ENCODE measurements around the gene BIRC7. TPM values are rescaled to one million over a fixed set of nuclear protein-coding genes. Genes with fewer than 3 reads are reported as not detected.

The BIRC7 gene
- total RNA-seq, 5 donors from 2014 or later (not counting 1 experiment from before 2014, with no cell fraction given): not detected

DNA sequence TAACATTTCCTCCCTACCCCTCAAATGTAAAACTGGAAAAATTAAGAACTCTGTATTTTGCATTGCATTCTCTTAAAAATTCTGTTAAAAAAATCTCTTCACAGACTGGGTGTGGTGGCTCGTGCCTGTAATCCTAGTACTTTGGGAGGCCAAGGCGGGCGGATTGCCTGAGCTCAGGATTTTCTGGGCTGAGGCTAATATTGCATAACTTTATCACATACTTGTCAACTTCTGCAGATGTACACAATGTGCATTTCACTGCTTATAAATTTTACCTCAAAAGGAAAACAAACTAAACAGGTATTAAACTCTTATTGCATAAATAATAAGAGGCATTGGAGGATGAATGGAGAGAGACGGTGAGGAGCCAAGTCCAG is 40.9 kb upstream of the BIRC7 start:
- peaks cover 0 to 6% of the 10 kb centered on the region in 2 experiments for H3K4me1 ChIP-seq (ENCODE audit: control insufficient read depth in 1 of 2, extremely low read depth in 1 of 2, insufficient read depth in 2 of 2, low read length in 2 of 2)
- DNase-seq (no peak), ATAC-seq (replicated peaks in 1 of 4) (no peak)
- H3K4me3 Mint-ChIP-seq: no peak overlapping the region
- H3K27me3 ChIP-seq (replicated peaks in 1 of 2; ENCODE audit: control insufficient read depth in 2 of 2, extremely low read depth in 1 of 2, insufficient read depth in 2 of 2, low read length in 1 of 2): no peaks in the 10 kb centered on the region
- CTCF ChIA-PET: no interaction called here
- POLR2A ChIA-PET: no interaction called here
- no peaks in the 10 kb centered on the region for H3K9me3 Mint-ChIP-seq
- H3K27ac ChIP-seq (ENCODE audit: low read length): no peak overlapping the region
- H3K9me3 ChIP-seq: no peaks in the 10 kb centered on the region
- no CpG with 5 or more reads among the region's 4 CpGs for WGBS (ENCODE audit: insufficient coverage)
- peaks cover 21 to 34% (median 33%) of the 10 kb centered on the region in 3 donors for H3K4me1 Mint-ChIP-seq
- no peak overlapping the region for H3K27ac Mint-ChIP-seq
- H3K36me3 ChIP-seq (ENCODE audit: control insufficient read depth in 2 of 2, extremely low read depth in 1 of 2, insufficient read depth in 1 of 2, low read length in 1 of 2): peaks cover 4 to 24% of the 10 kb centered on the region in 2 donors
- H3K27me3 Mint-ChIP-seq: no peaks in the 10 kb centered on the region
- no peak overlapping the region for H3K4me3 ChIP-seq (ENCODE audit: control insufficient read depth in 1 of 2, extremely low read depth in 1 of 2, low read length in 1 of 2)
- H3K36me3 Mint-ChIP-seq: peaks cover 21% of the 10 kb centered on the region

DNA sequence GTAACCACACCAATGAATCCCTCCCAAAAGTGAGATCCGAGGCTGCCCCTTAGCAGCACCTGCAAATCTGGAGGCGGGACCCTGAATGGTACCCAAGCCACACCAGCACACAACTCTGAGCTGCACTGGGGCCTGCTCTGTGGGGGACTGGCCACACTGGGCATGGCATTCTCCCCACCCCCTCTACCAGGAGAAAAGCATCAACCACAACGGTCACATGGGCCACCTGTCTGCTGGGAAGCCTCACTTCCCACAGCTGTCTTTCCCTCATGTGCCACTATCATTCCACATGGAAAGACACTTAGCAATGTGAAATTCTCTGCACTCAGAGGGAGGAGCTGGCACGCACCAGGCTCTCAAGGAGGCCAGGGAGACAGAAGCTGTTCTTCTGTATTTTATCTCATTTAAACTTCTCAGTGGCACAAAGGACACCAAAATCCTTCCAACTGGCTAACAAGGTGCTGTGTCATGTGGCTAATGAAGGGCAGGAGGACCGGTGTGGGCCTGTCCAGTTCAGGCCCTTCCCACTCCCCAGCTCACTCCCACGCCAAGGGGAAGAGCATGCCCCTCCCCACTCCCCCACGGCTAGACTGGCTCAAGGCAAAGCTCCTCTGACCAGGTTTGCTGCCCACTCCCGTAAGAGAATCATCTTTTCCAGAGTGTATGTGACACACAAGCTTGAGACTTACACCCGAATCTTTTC is 38.8 kb upstream of the BIRC7 start:
- H3K4me1 Mint-ChIP-seq: peaks cover 22 to 49% (median 43%) of the 10 kb centered on the region in 3 donors
- no peak overlapping the region for H3K27ac Mint-ChIP-seq
- no peak for DNase-seq
- Histone ChIP-seq H3K9me3 (no peaks in the 10 kb centered on the region), H3K4me3 (ENCODE audit: control insufficient read depth in 1 of 2, extremely low read depth in 1 of 2, low read length in 1 of 2) (no peak overlapping the region), H3K36me3 (ENCODE audit: control insufficient read depth in 2 of 2, extremely low read depth in 1 of 2, insufficient read depth in 1 of 2, low read length in 1 of 2) (peaks cover 4 to 38% of the 10 kb centered on the region in 2 donors), H3K27me3 (replicated peaks in 1 of 2; ENCODE audit: control insufficient read depth in 2 of 2, extremely low read depth in 1 of 2, insufficient read depth in 2 of 2, low read length in 1 of 2) (no peaks in the 10 kb centered on the region), H3K27ac (ENCODE audit: low read length) (no peak overlapping the region), H3K4me1 (ENCODE audit: control insufficient read depth in 1 of 2, extremely low read depth in 1 of 2, insufficient read depth in 2 of 2, low read length in 2 of 2) (peaks cover 0 to 6% of the 10 kb centered on the region in 2 experiments)
- ATAC-seq (replicated peaks in 1 of 4): no peak
- CTCF ChIA-PET: interaction anchor here in 1 of 2 donors (0.6 kb wide), 1 partner anchor 326 kb away, joined by 3 read pairs; no protein-coding TSS in a partner anchor
- H3K9me3 Mint-ChIP-seq: no peaks in the 10 kb centered on the region
- H3K36me3 Mint-ChIP-seq: peaks cover 28% of the 10 kb centered on the region
- 87% methylated on average over 7 of the region's 9 CpGs for WGBS (ENCODE audit: insufficient coverage)
- H3K27me3 Mint-ChIP-seq: no peaks in the 10 kb centered on the region
- POLR2A ChIA-PET: no interaction called here
- no peak overlapping the region for H3K4me3 Mint-ChIP-seq

DNA sequence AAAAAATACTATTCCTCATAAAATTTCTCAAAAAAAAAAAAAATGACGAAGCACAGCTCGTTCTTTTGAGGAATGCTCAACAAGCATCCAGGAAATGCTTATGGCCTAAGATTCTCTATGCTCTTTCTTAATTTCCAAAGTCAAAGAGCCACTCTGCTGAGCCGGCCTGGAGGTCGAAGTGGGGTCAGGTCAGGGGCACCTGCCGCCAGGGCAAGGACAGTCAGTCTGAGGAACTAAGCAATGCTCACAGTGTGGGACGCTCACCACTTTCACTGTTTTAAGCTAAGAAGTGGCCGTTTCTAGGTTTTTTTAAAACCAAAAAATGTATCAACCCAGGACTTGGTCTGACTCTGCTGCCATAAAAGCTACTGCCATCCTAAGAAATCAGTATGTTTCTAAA is 37.1 kb upstream of the BIRC7 start:
- H3K36me3 Mint-ChIP-seq: peaks cover 34% of the 10 kb centered on the region
- peaks cover 24 to 53% (median 43%) of the 10 kb centered on the region in 3 donors for H3K4me1 Mint-ChIP-seq
- Histone ChIP-seq H3K27me3 (replicated peaks in 1 of 2; ENCODE audit: control insufficient read depth in 2 of 2, extremely low read depth in 1 of 2, insufficient read depth in 2 of 2, low read length in 1 of 2) (no peaks in the 10 kb centered on the region), H3K4me3 (ENCODE audit: control insufficient read depth in 1 of 2, extremely low read depth in 1 of 2, low read length in 1 of 2) (no peak overlapping the region), H3K36me3 (ENCODE audit: control insufficient read depth in 2 of 2, extremely low read depth in 1 of 2, insufficient read depth in 1 of 2, low read length in 1 of 2) (peaks cover 9 to 55% of the 10 kb centered on the region in 2 donors), H3K27ac (ENCODE audit: low read length) (no peak overlapping the region), H3K4me1 (ENCODE audit: control insufficient read depth in 1 of 2, extremely low read depth in 1 of 2, insufficient read depth in 2 of 2, low read length in 2 of 2) (peaks cover 0 to 6% of the 10 kb centered on the region in 2 experiments), H3K9me3 (no peaks in the 10 kb centered on the region)
- ATAC-seq (replicated peaks in 1 of 4) (no peak), DNase-seq (no peak)
- WGBS (ENCODE audit: insufficient coverage): 97% methylated on average over 5 of the region's 7 CpGs
- no peak overlapping the region for H3K4me3 Mint-ChIP-seq
- ChIA-PET CTCF (no interaction called here), POLR2A (interaction anchor here in 1 of 2 donors (0.7 kb wide), 1 partner anchor 1195 kb away, joined by 9 read pairs; no protein-coding TSS in a partner anchor)
- H3K27me3 Mint-ChIP-seq: no peaks in the 10 kb centered on the region
- H3K27ac Mint-ChIP-seq: no peak overlapping the region
- no peaks in the 10 kb centered on the region for H3K9me3 Mint-ChIP-seq

DNA sequence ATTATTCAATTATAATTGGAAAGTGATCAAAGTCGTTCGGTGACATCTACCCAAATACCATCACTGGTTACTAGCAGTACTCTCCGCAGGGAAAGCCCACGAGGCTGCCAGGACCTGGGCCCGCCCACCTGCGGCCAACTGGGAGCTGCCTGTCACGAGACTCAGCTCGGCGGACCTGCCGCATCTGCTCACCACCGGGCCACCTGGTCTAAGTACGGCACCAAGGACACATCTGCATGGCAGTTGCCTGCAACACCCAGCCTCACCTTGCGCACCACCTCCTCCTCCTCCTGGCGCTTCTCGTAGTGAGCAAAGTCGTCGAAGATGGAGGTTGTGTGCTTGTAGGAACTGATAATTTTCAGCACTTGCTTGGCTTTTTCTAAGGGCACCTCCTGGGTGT is 33.7 kb upstream of the BIRC7 start:
- peaks cover 33 to 56% (median 43%) of the 10 kb centered on the region in 3 donors for H3K4me1 Mint-ChIP-seq
- CTCF ChIA-PET: no interaction called here
- H3K36me3 ChIP-seq (ENCODE audit: control insufficient read depth in 2 of 2, extremely low read depth in 1 of 2, insufficient read depth in 1 of 2, low read length in 1 of 2): peaks cover 12 to 68% of the 10 kb centered on the region in 2 donors

DNA sequence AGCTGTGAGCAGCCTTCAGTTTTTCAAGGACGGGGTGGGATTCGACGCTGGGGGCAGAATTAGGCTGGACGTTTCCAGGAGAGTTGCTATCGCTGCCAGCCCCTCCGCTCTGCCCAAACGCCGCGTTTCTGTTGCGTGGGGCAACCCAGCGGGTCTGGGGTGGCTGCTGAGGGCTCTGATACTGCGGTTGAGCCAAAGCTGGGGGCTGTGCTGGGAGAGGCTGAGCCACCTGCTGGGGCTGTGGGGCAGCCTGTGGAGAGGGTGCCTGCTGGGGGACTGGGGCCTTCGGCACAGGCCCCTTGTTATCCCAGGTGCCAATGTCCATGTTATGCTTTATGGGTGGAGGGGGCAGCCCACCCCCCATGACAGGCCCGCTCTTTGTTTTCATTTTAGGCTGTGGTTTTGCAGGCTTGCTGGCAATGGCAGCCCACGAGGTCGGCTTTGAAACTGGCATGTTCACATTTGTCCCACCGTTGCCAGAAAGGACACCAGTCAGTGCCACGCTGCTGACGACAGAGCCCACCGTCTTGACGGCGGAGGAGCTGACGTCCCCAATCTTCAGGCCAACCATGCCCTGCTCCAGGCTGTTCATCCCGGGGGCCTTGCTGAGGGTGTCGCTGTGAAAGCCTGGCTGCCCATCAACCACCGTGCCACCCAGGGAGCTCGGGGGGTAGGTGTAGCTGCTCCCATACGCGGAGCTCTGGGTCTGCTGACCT is 32.7 kb upstream of the BIRC7 start:
- peaks cover 24 to 53% (median 36%) of the 10 kb centered on the region in 3 donors for H3K4me1 Mint-ChIP-seq
- ChIA-PET CTCF (no interaction called here), POLR2A (no interaction called here)
- H3K27ac ChIP-seq (ENCODE audit: low read length): no peak overlapping the region
- no peak for ATAC-seq (replicated peaks in 1 of 4)
- no peak for DNase-seq
- H3K4me1 ChIP-seq (ENCODE audit: control insufficient read depth in 1 of 2, extremely low read depth in 1 of 2, insufficient read depth in 2 of 2, low read length in 2 of 2): peaks cover 0 to 6% of the 10 kb centered on the region in 2 experiments
- peaks cover 15 to 67% of the 10 kb centered on the region in 2 donors for H3K36me3 ChIP-seq (ENCODE audit: control insufficient read depth in 2 of 2, extremely low read depth in 1 of 2, insufficient read depth in 1 of 2, low read length in 1 of 2)
- H3K27ac Mint-ChIP-seq: no peak overlapping the region
- no peak overlapping the region for H3K4me3 ChIP-seq (ENCODE audit: control insufficient read depth in 1 of 2, extremely low read depth in 1 of 2, low read length in 1 of 2)
- H3K27me3 Mint-ChIP-seq: no peaks in the 10 kb centered on the region
- WGBS (ENCODE audit: insufficient coverage): 96% methylated on average over 25 of the region's 29 CpGs
- no peaks in the 10 kb centered on the region for H3K27me3 ChIP-seq (replicated peaks in 1 of 2; ENCODE audit: control insufficient read depth in 2 of 2, extremely low read depth in 1 of 2, insufficient read depth in 2 of 2, low read length in 1 of 2)
- H3K36me3 Mint-ChIP-seq: peaks cover 33% of the 10 kb centered on the region
- H3K9me3 ChIP-seq: no peaks in the 10 kb centered on the region
- no peaks in the 10 kb centered on the region for H3K9me3 Mint-ChIP-seq
- H3K4me3 Mint-ChIP-seq: no peak overlapping the region

More for the DNA sequence above, 33.7 kb upstream of the BIRC7 start:
- no peak for DNase-seq
- Mint-ChIP-seq H3K27me3 (no peaks in the 10 kb centered on the region), H3K27ac (no peak overlapping the region), H3K4me3 (no peak overlapping the region), H3K9me3 (no peaks in the 10 kb centered on the region), H3K36me3 (peaks cover 29% of the 10 kb centered on the region)
- H3K27ac ChIP-seq (ENCODE audit: low read length): no peak overlapping the region
- WGBS (ENCODE audit: insufficient coverage): 96% methylated on average over 10 of the region's 17 CpGs
- ATAC-seq (replicated peaks in 1 of 4): no peak
- H3K4me3 ChIP-seq (ENCODE audit: control insufficient read depth in 1 of 2, extremely low read depth in 1 of 2, low read length in 1 of 2): no peak overlapping the region
- peaks cover 0 to 6% of the 10 kb centered on the region in 2 experiments for H3K4me1 ChIP-seq (ENCODE audit: control insufficient read depth in 1 of 2, extremely low read depth in 1 of 2, insufficient read depth in 2 of 2, low read length in 2 of 2)
- H3K27me3 ChIP-seq (replicated peaks in 1 of 2; ENCODE audit: control insufficient read depth in 2 of 2, extremely low read depth in 1 of 2, insufficient read depth in 2 of 2, low read length in 1 of 2): no peaks in the 10 kb centered on the region
- POLR2A ChIA-PET: no interaction called here
- H3K9me3 ChIP-seq: no peaks in the 10 kb centered on the region

DNA sequence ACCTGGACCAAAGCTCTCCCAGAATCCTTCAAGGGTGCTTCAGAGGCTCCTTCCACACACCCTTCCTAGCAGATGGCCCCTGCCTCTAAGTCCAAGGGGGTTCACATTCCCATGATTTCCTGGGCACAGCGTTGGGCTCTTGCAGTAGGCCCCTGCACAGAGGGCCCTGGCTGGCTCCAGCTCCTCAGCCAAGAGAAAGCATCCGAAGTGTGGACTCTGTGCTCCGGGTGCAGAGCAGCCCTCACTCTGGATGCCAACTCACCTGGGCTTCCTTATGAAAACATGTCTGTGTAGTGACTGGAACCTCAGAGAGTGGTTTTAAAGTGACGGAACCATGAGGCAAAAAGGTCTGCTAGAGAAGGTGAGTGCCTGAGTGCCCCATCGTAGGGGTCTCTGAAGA is 31.3 kb upstream of the BIRC7 start:
- no peak for DNase-seq
- peaks cover 40% of the 10 kb centered on the region for H3K36me3 Mint-ChIP-seq
- H3K9me3 Mint-ChIP-seq: no peaks in the 10 kb centered on the region
- no peaks in the 10 kb centered on the region for H3K27me3 Mint-ChIP-seq
- POLR2A ChIA-PET: no interaction called here
- H3K27ac Mint-ChIP-seq: no peak overlapping the region
- Histone ChIP-seq H3K9me3 (no peaks in the 10 kb centered on the region), H3K4me3 (ENCODE audit: control insufficient read depth in 1 of 2, extremely low read depth in 1 of 2, low read length in 1 of 2) (no peak overlapping the region), H3K36me3 (ENCODE audit: control insufficient read depth in 2 of 2, extremely low read depth in 1 of 2, insufficient read depth in 1 of 2, low read length in 1 of 2) (peaks cover 18 to 80% of the 10 kb centered on the region in 2 donors), H3K27ac (ENCODE audit: low read length) (no peak overlapping the region), H3K4me1 (ENCODE audit: control insufficient read depth in 1 of 2, extremely low read depth in 1 of 2, insufficient read depth in 2 of 2, low read length in 2 of 2) (peaks cover 0 to 4% of the 10 kb centered on the region in 2 experiments), H3K27me3 (replicated peaks in 1 of 2; ENCODE audit: control insufficient read depth in 2 of 2, extremely low read depth in 1 of 2, insufficient read depth in 2 of 2, low read length in 1 of 2) (no peaks in the 10 kb centered on the region)
- CTCF ChIA-PET: interaction anchor here in 1 of 2 donors (0.6 kb wide), 1 partner anchor 287 kb away, joined by 3 read pairs; no protein-coding TSS in a partner anchor
- H3K4me3 Mint-ChIP-seq: no peak overlapping the region
- 100% methylated on average over 4 of the region's 5 CpGs for WGBS (ENCODE audit: insufficient coverage)
- H3K4me1 Mint-ChIP-seq: peaks cover 25 to 48% (median 33%) of the 10 kb centered on the region in 3 donors
- ATAC-seq (replicated peaks in 1 of 4): no peak
